Measurements from ENCODE around the gene PPIF. TPM values are rescaled to one million over a fixed set of nuclear protein-coding genes. Genes with fewer than 3 reads are reported as not detected.

The PPIF gene
- total and polyA plus RNA-seq, 7 donors = 44.6 to 297 (median 85.9) TPM

DNA sequence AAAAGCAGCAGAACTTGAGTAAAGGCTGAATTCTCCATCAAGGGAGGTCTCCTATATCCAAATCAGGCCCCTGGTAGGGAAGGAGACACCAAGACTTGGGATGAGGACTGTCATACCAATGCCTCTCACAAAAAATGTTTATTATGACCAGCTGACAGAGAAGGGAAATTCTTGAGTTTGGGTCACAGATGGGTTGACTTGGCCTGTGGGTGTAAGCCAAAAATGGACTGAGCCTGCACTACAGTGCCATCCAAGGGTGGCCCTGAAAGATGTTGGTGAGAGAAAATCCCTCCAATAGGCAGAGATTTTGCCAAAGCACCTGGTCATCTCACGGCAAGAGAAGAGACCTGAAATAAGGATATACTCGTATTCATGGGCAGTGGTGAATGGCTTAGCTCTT lies 27.0 kb upstream of the PPIF start:
- Histone ChIP-seq H3K27ac (peak overlapping the region; percentile 43), H3K9me3 (no peaks in the 10 kb centered on the region), H3K36me3 (ENCODE audit: insufficient read depth in 1 of 2, low read depth in 1 of 2) (no peaks in the 10 kb centered on the region), H3K27me3 (ENCODE audit: insufficient read depth in 3 of 3, low read length in 2 of 3) (no peaks in the 10 kb centered on the region), H3K4me3 (no peak overlapping the region), H3K4me1 (peaks cover 19% of the 10 kb centered on the region)
- WGBS, 3 donors = 92 to 95% (median 92%) methylated on average over 2 of the region's 2 CpGs
- TF ChIP-seq CTCF (IDR thresholded peaks at IDR 0.05) = no peak
- intact Hi-C loops (cut with DNase I) = no loop called here
- DNase-seq (no peak), ATAC-seq (no peak)

- DNase-seq (peak in 1 of 2 donors; percentile 57), ATAC-seq (peak; percentile 57 to 86 (median 75))
- H3K27ac ChIP-seq = peak overlapping the region; percentile 47
- no peaks in the 10 kb centered on the region for H3K27me3 ChIP-seq (ENCODE audit: insufficient read depth in 3 of 3, low read length in 2 of 3)
- TF ChIP-seq CTCF (IDR thresholded peaks at IDR 0.05) = no peak
- intact Hi-C loops (cut with DNase I) = no loop called here
- no peaks in the 10 kb centered on the region for H3K36me3 ChIP-seq (ENCODE audit: insufficient read depth in 1 of 2, low read depth in 1 of 2)
- H3K9me3 ChIP-seq = no peaks in the 10 kb centered on the region
- no peak overlapping the region for H3K4me3 ChIP-seq
- 67 to 78% (median 77%) methylated on average over 7 of the region's 7 CpGs for WGBS, 3 donors
- H3K4me1 ChIP-seq = peaks cover 17% of the 10 kb centered on the region
Measured at GRCh38 chr10:79320820-79321493, 26.3 kb upstream of the PPIF start.

GRCh38 chr10:79321494-79321882 lies 25.8 kb upstream of the PPIF start:
- Histone ChIP-seq H3K9me3 (no peaks in the 10 kb centered on the region), H3K36me3 (ENCODE audit: insufficient read depth in 1 of 2, low read depth in 1 of 2) (no peaks in the 10 kb centered on the region), H3K4me3 (no peak overlapping the region), H3K4me1 (peaks cover 17% of the 10 kb centered on the region), H3K27me3 (ENCODE audit: insufficient read depth in 3 of 3, low read length in 2 of 3) (no peaks in the 10 kb centered on the region), H3K27ac (peak overlapping the region; percentile 47)
- no peak for TF ChIP-seq CTCF (IDR thresholded peaks at IDR 0.05)
- ATAC-seq (no peak), DNase-seq (peak in 1 of 2 donors; percentile 39)
- 82 to 92% (median 83%) methylated on average over 2 of the region's 2 CpGs for WGBS, 3 donors
- intact Hi-C loops (cut with DNase I) = no loop called here

DNA sequence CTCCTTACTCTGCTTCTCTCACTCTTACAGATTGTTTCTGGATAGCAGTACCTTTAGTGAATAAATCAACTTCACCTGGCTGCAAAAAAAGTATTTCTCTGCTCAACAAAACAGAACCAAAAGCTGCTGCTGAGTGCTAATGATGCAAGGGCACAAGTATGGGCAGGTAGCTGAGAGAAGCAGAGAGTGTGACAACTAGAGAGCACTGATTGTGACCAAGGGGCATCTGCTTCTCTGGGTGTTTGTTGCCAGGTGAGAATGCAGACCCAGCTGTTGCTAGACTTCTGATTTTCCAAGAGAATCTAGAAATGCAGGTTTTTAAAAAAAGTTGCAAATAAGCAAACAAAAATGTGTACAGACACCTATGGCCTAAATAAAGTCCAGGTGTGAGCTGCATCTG lies 25.3 kb upstream of the PPIF start:
- ATAC-seq (no peak), DNase-seq (no peak)
- no peak overlapping the region for H3K27ac ChIP-seq
- H3K4me3 ChIP-seq = no peak overlapping the region
- no peaks in the 10 kb centered on the region for H3K36me3 ChIP-seq (ENCODE audit: insufficient read depth in 1 of 2, low read depth in 1 of 2)
- no peaks in the 10 kb centered on the region for H3K27me3 ChIP-seq (ENCODE audit: insufficient read depth in 3 of 3, low read length in 2 of 3)
- H3K4me1 ChIP-seq = peaks cover 17% of the 10 kb centered on the region
- intact Hi-C loops (cut with DNase I) = no loop called here
- TF ChIP-seq CTCF (IDR thresholded peaks at IDR 0.05) = no peak
- no peaks in the 10 kb centered on the region for H3K9me3 ChIP-seq
